ENCODE results near the gene MS4A5.

Gene MS4A5

GRCh38 chr11:60485987-60486386 is 56.6 kb downstream of the MS4A5 start:
- DNase-seq: peak; percentile 3

DNA sequence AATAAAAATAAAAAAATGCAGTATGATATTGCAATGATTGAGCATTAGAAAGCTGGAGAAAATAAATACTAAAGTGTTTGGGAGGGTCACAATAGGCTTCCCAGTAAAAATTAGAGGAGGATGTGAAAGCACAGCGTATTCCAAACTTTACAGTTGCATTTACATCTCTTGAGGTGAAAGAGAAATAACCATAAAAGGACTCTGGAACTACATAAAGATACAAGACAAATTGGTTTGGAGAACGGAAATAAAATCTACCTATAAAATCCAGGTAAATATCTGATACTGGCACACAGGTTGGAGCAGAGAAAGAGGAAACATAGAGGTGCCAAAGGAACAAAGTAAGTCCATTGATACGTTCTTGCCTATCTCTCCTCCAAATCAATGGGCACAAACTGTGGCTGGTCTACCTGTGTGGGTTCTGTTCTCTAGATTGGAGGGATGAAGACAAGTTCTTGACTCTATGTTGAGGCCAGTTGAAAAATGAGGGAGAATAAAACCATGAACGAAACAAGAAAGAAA is 63.2 kb downstream of the MS4A5 start, which contains the start of gene MS4A12:
Gene MS4A12, plus strand, starts transcription at position 291 of the 522 bp plus-strand sequence. CDS start 4,541 bp downstream, outside the sequence.
- DNase-seq: no peak

GRCh38 chr11:60493454-60493853 is 64.1 kb downstream of the MS4A5 start:
- no peak for DNase-seq

Measured in NCI-H2171 (cell line).